HEK293 (cell line): ENCODE results near the gene ACSL4.

Experiments
- CTCF ChIA-PET: fragments of 350-600 bp; formaldehyde crosslinking; extraction: SDS; loops from one replicate; lab custom pipeline; 2021; ENCODE audit warnings: antibody characterized with exemption; lab: Yijun Ruan, JAX
- POLR2A ChIA-PET: fragments of 300-600 bp; formaldehyde crosslinking; extraction: SDS; loops from one replicate; lab custom pipeline; 2020; ENCODE audit warnings: antibody characterized with exemption, inconsistent platforms; lab: Yijun Ruan, JAX
- H3K27ac ChIP-seq: fragments of 200-500 bp; sonication (Bioruptor generic); 2 replicates; pipeline ENCODE4 v1.5.1; 2014; ENCODE audit warnings: low read depth, low read length, control low read depth, inconsistent platforms; ENCODE audit errors: extremely low read depth
- H3K36me3 ChIP-seq, 2 experiments: fragments of 200-500 bp in 1 of 2; sonication (Bioruptor generic) in 1 of 2; 1 replicate in 1 of 2; 2 replicates in 1 of 2; pipeline ENCODE4 v1.5.1; 2014 to 2017; ENCODE audit warnings: inconsistent platforms in 2 of 2, low read length in 2 of 2; ENCODE audit not compliant: control insufficient read depth in 2 of 2, insufficient read depth in 1 of 2
- H3K4me1 ChIP-seq: fragments of 200-500 bp; sonication (Bioruptor generic); 2 replicates; pipeline ENCODE4 v1.5.1; 2014; ENCODE audit warnings: mild to moderate bottlenecking, low read length, inconsistent platforms; ENCODE audit not compliant: control insufficient read depth, insufficient read depth
- H3K4me3 ChIP-seq: 2 replicates; pipeline ENCODE4 v1.5.1; 2011; ENCODE audit warnings: low read depth, mild to moderate bottlenecking, control low read depth, low read length, moderate library complexity
- H3K9me3 ChIP-seq: fragments of 200-500 bp; sonication (Bioruptor generic); 2 replicates; pipeline ENCODE4 v1.5.1; 2014; ENCODE audit warnings: low read depth, low read length, inconsistent platforms; ENCODE audit not compliant: control insufficient read depth, insufficient read depth
- EGR2 ChIP-seq: fragments of 450-650 bp; formaldehyde crosslinking; IDR thresholded peaks from 2 replicates; pipeline ENCODE4 v1.5.1; 2016; ENCODE audit warnings: low read depth, missing biosample characterization, missing genetic modification characterization
- FEZF1 ChIP-seq: fragments of 450-650 bp; formaldehyde crosslinking; IDR thresholded peaks from 2 replicates; pipeline ENCODE4 v1.5.1; 2016; ENCODE audit warnings: missing biosample characterization, missing genetic modification characterization
- HOXD13 ChIP-seq: sonication (generic); formaldehyde crosslinking; IDR thresholded peaks from 2 replicates; pipeline ENCODE4 v1.8.0; 2022; ENCODE audit warnings: missing genetic modification reagents, borderline replicate concordance
- KLF7 ChIP-seq: fragments of 450-650 bp; formaldehyde crosslinking; IDR thresholded peaks from 2 replicates; pipeline ENCODE4 v1.5.1; 2016; ENCODE audit warnings: missing biosample characterization, missing genetic modification characterization, borderline replicate concordance
- KLF8 ChIP-seq: fragments of 450-650 bp; formaldehyde crosslinking; IDR thresholded peaks from 2 replicates; pipeline ENCODE4 v1.5.1; 2016; ENCODE audit warnings: missing biosample characterization, missing genetic modification characterization
- ZNF133 ChIP-seq: fragments of 450-650 bp; formaldehyde crosslinking; IDR thresholded peaks from 2 replicates; pipeline ENCODE4 v1.5.1; 2016; ENCODE audit warnings: missing biosample characterization, missing genetic modification characterization
- ZNF155 ChIP-seq: fragments of 450-650 bp; formaldehyde crosslinking; IDR thresholded peaks from 2 replicates; pipeline ENCODE4 v1.5.1; 2016; ENCODE audit warnings: missing biosample characterization, missing genetic modification characterization
- ZNF248 ChIP-seq: fragments of 450-650 bp; formaldehyde crosslinking; IDR thresholded peaks from 2 replicates; pipeline ENCODE4 v1.5.1; 2017; ENCODE audit warnings: missing biosample characterization, missing genetic modification characterization
- ZNF26 ChIP-seq: fragments of 450-650 bp; formaldehyde crosslinking; IDR thresholded peaks from 2 replicates; pipeline ENCODE4 v1.5.1; 2016; ENCODE audit warnings: missing biosample characterization, missing genetic modification characterization
- ZNF274 ChIP-seq, 2 experiments: fragments of 200-500 bp in 1 of 2; fragments of 450-650 bp in 1 of 2; sonication (Bioruptor generic) in 1 of 2; formaldehyde crosslinking in 1 of 2; IDR thresholded peaks; 2 replicates each; pipeline versions ENCODE4 v1.5.1 to v1.6.1; 2014 to 2016; ENCODE audit warnings: borderline replicate concordance in 1 of 2, inconsistent platforms in 1 of 2, low read length in 1 of 2, missing biosample characterization in 1 of 2, missing genetic modification characterization in 1 of 2
- ZNF37A ChIP-seq: fragments of 450-650 bp; IDR thresholded peaks from 2 replicates; pipeline ENCODE4 v1.5.1; 2018; ENCODE audit warnings: missing biosample characterization, missing genetic modification characterization
- ZNF473 ChIP-seq: fragments of 450-650 bp; formaldehyde crosslinking; IDR thresholded peaks from 2 replicates; pipeline ENCODE4 v1.5.1; 2017; ENCODE audit warnings: missing biosample characterization, missing genetic modification characterization
- ZNF48 ChIP-seq: fragments of 450-650 bp; formaldehyde crosslinking; IDR thresholded peaks from 2 replicates; pipeline ENCODE4 v1.5.1; 2016; ENCODE audit warnings: missing biosample characterization, missing genetic modification characterization
- ZNF518A ChIP-seq: fragments of 450-650 bp; formaldehyde crosslinking; conservative IDR thresholded peaks from 2 replicates; pipeline ENCODE4 v1.5.1; 2016; ENCODE audit warnings: low read depth, missing biosample characterization, missing genetic modification characterization
- ZNF571 ChIP-seq: fragments of 450-650 bp; formaldehyde crosslinking; IDR thresholded peaks from 2 replicates; pipeline ENCODE4 v1.5.0; 2017; ENCODE audit warnings: missing biosample characterization, missing genetic modification characterization
- ZNF610 ChIP-seq: fragments of 450-650 bp; formaldehyde crosslinking; IDR thresholded peaks from 2 replicates; pipeline ENCODE4 v1.5.1; 2016; ENCODE audit warnings: missing biosample characterization, missing genetic modification characterization, borderline replicate concordance
- ZNF658 ChIP-seq: fragments of 450-650 bp; formaldehyde crosslinking; IDR thresholded peaks from 2 replicates; pipeline ENCODE4; 2016; ENCODE audit warnings: missing biosample characterization, missing genetic modification characterization
- ZNF677 ChIP-seq: fragments of 450-650 bp; IDR thresholded peaks from 2 replicates; pipeline ENCODE4 v1.5.0; 2018; ENCODE audit warnings: missing biosample characterization, mild to moderate bottlenecking, missing genetic modification characterization, moderate library complexity
- ZNF777 ChIP-seq: fragments of 450-650 bp; formaldehyde crosslinking; IDR thresholded peaks from 2 replicates; pipeline ENCODE4 v1.5.1; 2017; ENCODE audit warnings: missing biosample characterization, missing genetic modification characterization, borderline replicate concordance
- ZNF791 ChIP-seq: fragments of 450-650 bp; formaldehyde crosslinking; IDR thresholded peaks from 2 replicates; pipeline ENCODE4 v1.5.1; 2016; ENCODE audit warnings: missing biosample characterization, missing genetic modification characterization
- ZSCAN18 ChIP-seq: fragments of 450-650 bp; formaldehyde crosslinking; IDR thresholded peaks from 2 replicates; pipeline ENCODE4 v1.5.1; 2016; ENCODE audit warnings: missing biosample characterization, missing genetic modification characterization
- ZSCAN30 ChIP-seq: fragments of 450-650 bp; IDR thresholded peaks from 2 replicates; pipeline ENCODE4 v1.5.1; 2018; ENCODE audit warnings: missing biosample characterization, mild to moderate bottlenecking, missing genetic modification characterization, moderate library complexity
- TF ChIP-seq, protein P1 (sequence below): fragments of 450-650 bp; formaldehyde crosslinking; IDR thresholded peaks from 2 replicates; pipeline ENCODE4 v1.5.1; 2017; ENCODE audit warnings: missing biosample characterization, missing genetic modification characterization
- TF ChIP-seq, protein P2 (sequence below): fragments of 450-650 bp; formaldehyde crosslinking; IDR thresholded peaks from 2 replicates; pipeline ENCODE4 v1.5.1; 2016; ENCODE audit warnings: missing biosample characterization, missing genetic modification characterization, low read depth
- TF ChIP-seq, protein P3 (sequence below): fragments of 450-650 bp; formaldehyde crosslinking; IDR thresholded peaks from 2 replicates; pipeline ENCODE4 v1.5.1; 2016; ENCODE audit warnings: missing biosample characterization, missing genetic modification characterization

The ACSL4 gene

DNA sequence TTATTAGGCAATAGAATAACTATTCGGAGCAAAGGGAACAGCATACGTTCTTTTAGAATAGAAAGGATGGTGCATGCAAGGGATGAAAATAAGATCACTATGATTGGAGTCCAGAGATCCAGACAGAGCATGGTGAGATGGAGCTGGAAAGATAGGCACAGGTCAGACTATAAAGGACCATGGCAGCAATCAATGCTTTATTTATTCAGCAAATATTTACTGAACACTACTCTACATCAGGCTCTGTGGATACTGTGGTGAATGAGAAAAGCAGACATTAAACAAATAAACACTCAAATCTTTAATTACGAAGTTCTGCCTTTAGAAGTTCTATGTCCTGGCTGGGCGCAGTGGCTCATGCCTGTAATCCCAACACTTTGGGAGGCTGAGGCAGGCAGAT is 44.7 kb upstream of the ACSL4 start:
- no peak overlapping the region for H3K4me3 ChIP-seq
- no peak for TF ChIP-seq EGR2
- TF ChIP-seq ZNF518A (tag by site-specific recombination) = no peak
- no peak for TF ChIP-seq ZNF248 (tag by site-specific recombination)
- TF ChIP-seq ZNF133 = no peak
- no peak for TF ChIP-seq ZNF274 (IDR thresholded peaks at IDR 0.05; ENCODE audit: low read length)
- no peak for TF ChIP-seq ZNF274 (tag by site-specific recombination; IDR thresholded peaks at IDR 0.05; ENCODE audit: borderline replicate concordance)
- TF ChIP-seq FEZF1 = no peak
- no peak for TF ChIP-seq HOXD13
- TF ChIP-seq ZNF610 (tag by site-specific recombination) = no peak
- TF ChIP-seq ZNF26 = no peak
- TF ChIP-seq, protein P1, sequence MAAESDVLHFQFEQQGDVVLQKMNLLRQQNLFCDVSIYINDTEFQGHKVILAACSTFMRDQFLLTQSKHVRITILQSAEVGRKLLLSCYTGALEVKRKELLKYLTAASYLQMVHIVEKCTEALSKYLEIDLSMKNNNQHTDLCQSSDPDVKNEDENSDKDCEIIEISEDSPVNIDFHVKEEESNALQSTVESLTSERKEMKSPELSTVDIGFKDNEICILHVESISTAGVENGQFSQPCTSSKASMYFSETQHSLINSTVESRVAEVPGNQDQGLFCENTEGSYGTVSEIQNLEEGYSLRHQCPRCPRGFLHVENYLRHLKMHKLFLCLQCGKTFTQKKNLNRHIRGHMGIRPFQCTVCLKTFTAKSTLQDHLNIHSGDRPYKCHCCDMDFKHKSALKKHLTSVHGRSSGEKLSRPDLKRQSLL (tag by site-specific recombination) = no peak
- no peak for TF ChIP-seq ZSCAN30 (tag by site-specific recombination)
- TF ChIP-seq, protein P2, sequence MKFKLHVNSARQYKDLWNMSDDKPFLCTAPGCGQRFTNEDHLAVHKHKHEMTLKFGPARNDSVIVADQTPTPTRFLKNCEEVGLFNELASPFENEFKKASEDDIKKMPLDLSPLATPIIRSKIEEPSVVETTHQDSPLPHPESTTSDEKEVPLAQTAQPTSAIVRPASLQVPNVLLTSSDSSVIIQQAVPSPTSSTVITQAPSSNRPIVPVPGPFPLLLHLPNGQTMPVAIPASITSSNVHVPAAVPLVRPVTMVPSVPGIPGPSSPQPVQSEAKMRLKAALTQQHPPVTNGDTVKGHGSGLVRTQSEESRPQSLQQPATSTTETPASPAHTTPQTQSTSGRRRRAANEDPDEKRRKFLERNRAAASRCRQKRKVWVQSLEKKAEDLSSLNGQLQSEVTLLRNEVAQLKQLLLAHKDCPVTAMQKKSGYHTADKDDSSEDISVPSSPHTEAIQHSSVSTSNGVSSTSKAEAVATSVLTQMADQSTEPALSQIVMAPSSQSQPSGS (tag by site-specific recombination) = no peak
- TF ChIP-seq KLF7 = no peak
- no peak for TF ChIP-seq ZNF677 (tag by site-specific recombination)
- TF ChIP-seq ZNF473 (tag by site-specific recombination) = no peak
- no peaks in the 10 kb centered on the region for H3K9me3 ChIP-seq
- H3K4me1 ChIP-seq = no peaks in the 10 kb centered on the region
- no peak overlapping the region for H3K27ac ChIP-seq
- H3K36me3 ChIP-seq = no peaks in the 10 kb centered on the region
- CTCF ChIA-PET = interaction anchor here (0.5 to 1.8 kb wide), 2 partner anchors 16 to 64 kb away, joined by 4 to 5 read pairs; no protein-coding TSS in a partner anchor
- POLR2A ChIA-PET = no interaction called here

DNA sequence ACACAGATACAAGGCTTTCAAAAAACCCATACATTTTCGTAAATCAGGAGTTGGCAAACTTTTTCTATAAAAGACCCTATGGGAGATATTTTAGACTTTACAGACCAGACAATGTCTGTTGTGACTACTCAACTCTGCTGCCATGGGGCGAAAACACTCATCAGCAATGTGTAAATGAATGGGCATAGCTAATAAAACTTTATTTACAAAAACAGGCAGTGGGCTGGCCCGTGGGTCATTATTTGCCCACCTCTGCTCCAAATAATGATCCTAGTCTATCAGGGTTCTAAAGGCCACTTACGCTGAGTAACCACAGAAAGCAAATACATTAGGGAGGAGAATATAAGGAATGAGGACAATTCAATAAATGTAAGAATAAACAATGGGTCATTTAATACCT is 43.9 kb upstream of the ACSL4 start:
- no peak overlapping the region for H3K4me3 ChIP-seq
- no peaks in the 10 kb centered on the region for H3K9me3 ChIP-seq
- no peak for TF ChIP-seq ZNF777 (tag by site-specific recombination)
- TF ChIP-seq ZNF37A (tag by site-specific recombination) = no peak
- TF ChIP-seq ZNF791 (tag by site-specific recombination) = no peak
- no peak for TF ChIP-seq ZNF155
- no peak for TF ChIP-seq ZNF48 (tag by site-specific recombination)
- TF ChIP-seq ZNF571 (tag by site-specific recombination) = no peak
- TF ChIP-seq, protein P3, sequence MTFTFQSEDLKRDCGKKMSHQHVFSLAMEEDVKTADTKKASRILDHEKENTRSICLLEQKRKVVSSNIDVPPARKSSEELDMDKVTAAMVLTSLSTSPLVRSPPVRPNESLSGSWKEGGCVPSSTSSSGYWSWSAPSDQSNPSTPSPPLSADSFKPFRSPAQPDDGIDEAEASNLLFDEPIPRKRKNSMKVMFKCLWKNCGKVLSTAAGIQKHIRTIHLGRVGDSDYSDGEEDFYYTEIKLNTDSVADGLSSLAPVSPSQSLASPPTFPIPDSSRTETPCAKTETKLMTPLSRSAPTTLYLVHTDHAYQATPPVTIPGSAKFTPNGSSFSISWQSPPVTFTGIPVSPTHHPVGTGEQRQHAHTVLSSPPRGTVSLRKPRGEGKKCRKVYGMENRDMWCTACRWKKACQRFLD = no peak
- TF ChIP-seq ZNF658 (tag by site-specific recombination) = no peak
- no peak for TF ChIP-seq KLF8 (tag by site-specific recombination)
- TF ChIP-seq ZSCAN18 (tag by site-specific recombination) = no peak
- H3K4me1 ChIP-seq = no peaks in the 10 kb centered on the region
- POLR2A ChIA-PET = no interaction called here
- no peaks in the 10 kb centered on the region for H3K36me3 ChIP-seq
- H3K27ac ChIP-seq = no peak overlapping the region
- CTCF ChIA-PET = interaction anchor here (0.5 kb wide), 1 partner anchor 13 kb away, joined by 4 read pairs; no protein-coding TSS in a partner anchor
